A204.1 (cell line): ENCODE measurements around the gene S100A6.

Source experiments
- FAIRE-seq: peaks from 2 replicates; lab custom pipeline; 2012; peaks lifted over from hg19 to GRCh38; lab: Jason Lieb, UNC

Gene S100A6

GRCh38 chr1:153498746-153499145, 37.0 kb downstream of the S100A6 start:
- no peak for FAIRE-seq

- FAIRE-seq = no peak
Measured at GRCh38 chr1:153495536-153495935, 40.3 kb downstream of the S100A6 start.

- FAIRE-seq = no peak
Measured at GRCh38 chr1:153494976-153495535, 40.7 kb downstream of the S100A6 start.

- FAIRE-seq = no peak
Measured at GRCh38 chr1:153493343-153493960, 42.3 kb downstream of the S100A6 start.

- no peak for FAIRE-seq
Measured at GRCh38 chr1:153490272-153491051, 45.3 kb downstream of the S100A6 start.

- FAIRE-seq = no peak
Measured at GRCh38 chr1:153488731-153489130, 47.1 kb downstream of the S100A6 start.

- FAIRE-seq = no peak
Measured at GRCh38 chr1:153487707-153488106, 48.1 kb downstream of the S100A6 start.

GRCh38 chr1:153485863-153486262, 49.9 kb downstream of the S100A6 start:
- FAIRE-seq = no peak
